AG04449 (cell line): Measurements from ENCODE around the gene SMOC2.

Experiments
- CTCF ChIA-PET: fragments of 350-600 bp; formaldehyde crosslinking; extraction: SDS; loops from one replicate; lab custom pipeline; 2021; ENCODE audit warnings: antibody characterized with exemption; lab: Yijun Ruan, JAX
- POLR2A ChIA-PET: fragments of 400-600, 350-600 bp; formaldehyde crosslinking; extraction: SDS; loops from one replicate; lab custom pipeline; 2020; ENCODE audit warnings: antibody characterized with exemption, inconsistent platforms; lab: Yijun Ruan, JAX
- DNase-seq: peaks from one replicate; pipeline ENCODE4 v3.0.0-alpha.2; 2010; ENCODE audit warnings: low read depth, low spot score
- H3K4me3 ChIP-seq: 2 replicates; pipeline ENCODE4 v1.5.1; 2011; ENCODE audit warnings: low read depth, mild to moderate bottlenecking, control low read depth, low read length
- CTCF ChIP-seq: IDR thresholded peaks from one replicate; pipeline ENCODE4 v1.5.1; 2011; ENCODE audit warnings: mild to moderate bottlenecking, moderate library complexity, low read length, control low read depth, inconsistent platforms; ENCODE audit not compliant: insufficient read depth; ENCODE audit errors: missing control alignments

Gene SMOC2

GRCh38 chr6:168414336-168415097 is 26.5 kb upstream of the SMOC2 start:
- POLR2A ChIA-PET = no interaction called here
- CTCF ChIA-PET = no interaction called here
- no peak overlapping the region for H3K4me3 ChIP-seq
- no peak for DNase-seq
- TF ChIP-seq CTCF = no peak

DNA sequence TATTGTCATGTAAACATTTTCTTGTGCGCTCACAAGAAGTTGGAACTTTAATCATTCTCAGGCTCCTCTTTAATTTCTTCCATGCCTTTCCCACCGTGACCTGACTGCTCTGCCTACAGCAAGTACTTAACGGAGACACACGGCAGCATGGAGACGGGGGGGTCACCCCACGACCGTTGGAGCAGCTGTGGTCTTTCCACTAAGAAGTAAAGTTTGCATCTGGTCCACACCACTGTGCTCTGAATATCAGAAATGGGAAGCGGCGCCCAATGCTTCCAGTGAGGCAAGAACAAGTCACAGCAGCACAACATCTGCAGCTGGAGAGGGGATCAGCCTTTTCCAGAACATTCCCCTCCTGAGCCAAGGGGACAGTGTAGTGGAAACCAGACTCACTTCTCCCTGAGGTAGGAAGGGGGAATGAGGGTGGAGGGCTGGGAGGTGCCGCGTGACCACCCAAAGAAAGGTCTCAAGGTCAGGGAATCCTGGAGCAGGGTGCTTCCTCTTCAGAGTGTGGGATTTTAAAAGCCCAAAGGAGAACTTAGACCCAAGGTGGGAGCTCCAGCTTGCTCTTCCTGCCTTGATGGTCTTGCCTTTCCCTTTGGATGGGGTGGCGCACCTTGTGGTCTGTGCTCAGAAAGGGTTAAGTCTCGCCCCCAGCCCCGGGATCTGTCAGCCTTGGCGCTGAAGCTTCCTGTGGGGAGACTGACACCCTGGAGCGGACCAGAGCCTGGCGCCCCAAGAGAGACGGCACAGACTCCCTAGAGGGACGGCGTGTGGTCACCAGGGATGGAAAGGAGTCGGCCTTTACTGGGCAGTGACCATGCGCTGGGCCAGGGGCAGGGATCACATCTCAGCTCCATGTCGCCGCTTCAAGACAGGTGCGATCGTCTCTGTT is 25.6 kb upstream of the SMOC2 start:
- TF ChIP-seq CTCF = no peak
- no peak for DNase-seq
- POLR2A ChIA-PET = no interaction called here
- CTCF ChIA-PET = no interaction called here
- no peak overlapping the region for H3K4me3 ChIP-seq

- no peak for TF ChIP-seq CTCF
- CTCF ChIA-PET = no interaction called here
- POLR2A ChIA-PET = no interaction called here
- no peak for DNase-seq
- H3K4me3 ChIP-seq = no peak overlapping the region
Observed at GRCh38 chr6:168415993-168416530, 24.9 kb upstream of the SMOC2 start.

DNA sequence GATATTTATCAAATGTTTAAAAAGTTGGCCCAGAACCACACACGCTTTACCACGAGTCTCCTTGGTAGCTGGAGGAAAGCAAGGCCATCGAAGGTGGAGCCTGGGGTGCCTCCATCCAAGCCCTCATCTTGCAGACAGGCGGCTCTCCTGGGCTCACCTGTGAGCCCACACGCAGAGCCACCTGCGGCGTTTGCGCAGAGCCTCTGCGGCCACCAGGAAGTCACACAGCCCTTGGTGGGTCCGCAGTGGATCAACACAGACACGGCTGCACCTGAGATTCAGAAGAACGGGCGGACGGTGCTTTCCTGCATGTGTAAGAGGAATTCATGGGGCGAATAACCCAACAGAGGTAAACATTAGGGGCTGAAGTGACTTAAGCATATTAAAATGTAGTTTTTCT is 24.5 kb upstream of the SMOC2 start:
- TF ChIP-seq CTCF = no peak
- CTCF ChIA-PET = no interaction called here
- H3K4me3 ChIP-seq = no peak overlapping the region
- no peak for DNase-seq
- POLR2A ChIA-PET = no interaction called here

DNA sequence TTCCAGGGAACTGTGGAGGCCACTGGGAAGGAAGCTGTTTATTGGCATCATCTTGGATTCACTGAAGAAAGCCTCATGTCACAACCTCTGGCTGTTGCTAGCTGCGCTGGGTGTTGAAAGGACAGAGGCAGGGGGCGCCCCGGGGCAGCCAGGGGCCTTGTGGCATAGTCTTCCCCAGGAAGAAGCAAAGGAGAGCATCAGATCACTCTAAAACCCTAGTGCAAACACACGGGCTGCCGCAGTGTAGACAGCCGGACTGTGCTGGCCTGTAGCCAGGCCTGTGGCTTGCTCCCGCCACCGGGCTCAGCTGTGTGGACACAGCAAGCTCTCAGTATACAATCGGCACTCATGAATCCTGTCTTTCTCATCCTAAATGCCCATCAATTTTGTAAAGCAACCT is 23.8 kb upstream of the SMOC2 start:
- no peak for DNase-seq
- H3K4me3 ChIP-seq = no peak overlapping the region
- TF ChIP-seq CTCF = no peak
- CTCF ChIA-PET = no interaction called here
- POLR2A ChIA-PET = no interaction called here
